ENCODE measurements around the gene UNC5C. TPM values are rescaled to one million over a fixed set of nuclear protein-coding genes. Genes with fewer than 3 reads are reported as not detected.

The UNC5C gene
- total RNA-seq, 1 experiment from 2014 or later, result not detected

- H3K4me1 Mint-ChIP-seq (ENCODE audit: insufficient read depth, unreplicated experiment), result no peaks in the 10 kb centered on the region
- H3K27me3 Mint-ChIP-seq (ENCODE audit: insufficient read depth, unreplicated experiment), result no peaks in the 10 kb centered on the region
- intact Hi-C loops (cut with micrococcal nuclease), result no loop called here
- H3K9me3 Mint-ChIP-seq (ENCODE audit: unreplicated experiment), result no peaks in the 10 kb centered on the region
- no peaks in the 10 kb centered on the region for H3K36me3 Mint-ChIP-seq (ENCODE audit: insufficient read depth, unreplicated experiment)
- no TSS peak for BruUV-seq (replicated peaks)
- ChIA-PET POLR2A (no interaction called here), CTCF (interaction anchor here (0.6 kb wide), 3 partner anchors 364 to 1106 kb away, joined by 3 read pairs; no protein-coding TSS in a partner anchor)
- no peak overlapping the region for H3K27ac Mint-ChIP-seq (ENCODE audit: low read depth, unreplicated experiment)
- no peak for DNase-seq (ENCODE audit: unreplicated experiment)
- no peak overlapping the region for H3K4me3 Mint-ChIP-seq (ENCODE audit: unreplicated experiment)
- TF ChIP-seq, protein P1, sequence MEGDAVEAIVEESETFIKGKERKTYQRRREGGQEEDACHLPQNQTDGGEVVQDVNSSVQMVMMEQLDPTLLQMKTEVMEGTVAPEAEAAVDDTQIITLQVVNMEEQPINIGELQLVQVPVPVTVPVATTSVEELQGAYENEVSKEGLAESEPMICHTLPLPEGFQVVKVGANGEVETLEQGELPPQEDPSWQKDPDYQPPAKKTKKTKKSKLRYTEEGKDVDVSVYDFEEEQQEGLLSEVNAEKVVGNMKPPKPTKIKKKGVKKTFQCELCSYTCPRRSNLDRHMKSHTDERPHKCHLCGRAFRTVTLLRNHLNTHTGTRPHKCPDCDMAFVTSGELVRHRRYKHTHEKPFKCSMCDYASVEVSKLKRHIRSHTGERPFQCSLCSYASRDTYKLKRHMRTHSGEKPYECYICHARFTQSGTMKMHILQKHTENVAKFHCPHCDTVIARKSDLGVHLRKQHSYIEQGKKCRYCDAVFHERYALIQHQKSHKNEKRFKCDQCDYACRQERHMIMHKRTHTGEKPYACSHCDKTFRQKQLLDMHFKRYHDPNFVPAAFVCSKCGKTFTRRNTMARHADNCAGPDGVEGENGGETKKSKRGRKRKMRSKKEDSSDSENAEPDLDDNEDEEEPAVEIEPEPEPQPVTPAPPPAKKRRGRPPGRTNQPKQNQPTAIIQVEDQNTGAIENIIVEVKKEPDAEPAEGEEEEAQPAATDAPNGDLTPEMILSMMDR (IDR thresholded peaks at IDR 0.05; ENCODE audit: unreplicated experiment), result no peak
These were observed 18.8 kb downstream of the UNC5C start for GRCh38 chr4:95529946-95530345.

GRCh38 chr4:95528388-95528948, 20.3 kb downstream of the UNC5C start:
- H3K27ac Mint-ChIP-seq (ENCODE audit: low read depth, unreplicated experiment), result no peak overlapping the region
- DNase-seq (ENCODE audit: unreplicated experiment), result no peak
- H3K36me3 Mint-ChIP-seq (ENCODE audit: insufficient read depth, unreplicated experiment), result no peaks in the 10 kb centered on the region
- intact Hi-C loops (cut with micrococcal nuclease), result no loop called here
- POLR2A ChIA-PET, result interaction anchor here (1.2 kb wide), 1 partner anchor 14 kb away, joined by 3 read pairs; no protein-coding TSS in a partner anchor
- TF ChIP-seq, protein P1 (IDR thresholded peaks at IDR 0.05; ENCODE audit: unreplicated experiment), result no peak
- H3K27me3 Mint-ChIP-seq (ENCODE audit: insufficient read depth, unreplicated experiment), result no peaks in the 10 kb centered on the region
- H3K4me1 Mint-ChIP-seq (ENCODE audit: insufficient read depth, unreplicated experiment), result no peaks in the 10 kb centered on the region
- H3K4me3 Mint-ChIP-seq (ENCODE audit: unreplicated experiment), result no peak overlapping the region
- no TSS peak for BruUV-seq (replicated peaks)
- CTCF ChIA-PET, result interaction anchor here (0.6 to 0.7 kb wide), 2 partner anchors 361 to 442 kb away, joined by 3 to 4 read pairs; no protein-coding TSS in a partner anchor
- H3K9me3 Mint-ChIP-seq (ENCODE audit: unreplicated experiment), result no peaks in the 10 kb centered on the region

DNA sequence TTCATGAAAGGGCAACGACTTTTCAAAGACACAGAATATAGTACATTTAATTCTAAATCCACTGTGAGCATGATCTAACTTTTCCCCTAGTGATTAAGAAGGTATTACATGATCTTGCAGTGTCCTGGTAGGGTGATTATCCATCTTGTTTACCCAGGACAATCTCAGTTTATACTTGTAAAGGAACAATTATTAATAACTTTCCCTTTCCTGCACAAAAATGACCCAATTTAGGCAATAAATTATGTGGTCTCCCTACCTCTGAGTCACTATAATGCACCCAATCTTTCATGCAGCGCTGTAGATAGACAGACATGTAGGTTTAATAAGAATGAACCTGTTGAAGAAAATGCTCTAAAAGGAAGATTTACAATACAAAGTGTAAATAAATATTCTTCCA, 22.7 kb downstream of the UNC5C start:
- BruUV-seq (replicated peaks), result no TSS peak

GRCh38 chr4:95524729-95525128, 24.0 kb downstream of the UNC5C start:
- POLR2A ChIA-PET, result no interaction called here

More for the DNA sequence above, 22.7 kb downstream of the UNC5C start:
- POLR2A ChIA-PET, result no interaction called here
- H3K9me3 Mint-ChIP-seq (ENCODE audit: unreplicated experiment), result no peaks in the 10 kb centered on the region
- H3K36me3 Mint-ChIP-seq (ENCODE audit: insufficient read depth, unreplicated experiment), result no peaks in the 10 kb centered on the region
- no peaks in the 10 kb centered on the region for H3K4me1 Mint-ChIP-seq (ENCODE audit: insufficient read depth, unreplicated experiment)
- H3K4me3 Mint-ChIP-seq (ENCODE audit: unreplicated experiment), result no peak overlapping the region
- CTCF ChIA-PET, result no interaction called here
- H3K27ac Mint-ChIP-seq (ENCODE audit: low read depth, unreplicated experiment), result no peak overlapping the region
- H3K27me3 Mint-ChIP-seq (ENCODE audit: insufficient read depth, unreplicated experiment), result no peaks in the 10 kb centered on the region
- intact Hi-C loops (cut with micrococcal nuclease), result no loop called here
- DNase-seq (ENCODE audit: unreplicated experiment), result no peak
- TF ChIP-seq, protein P1 (IDR thresholded peaks at IDR 0.05; ENCODE audit: unreplicated experiment), result no peak

More at GRCh38 chr4:95524729-95525128, 24.0 kb downstream of the UNC5C start:
- Mint-ChIP-seq H3K9me3 (ENCODE audit: unreplicated experiment) (no peaks in the 10 kb centered on the region), H3K4me1 (ENCODE audit: insufficient read depth, unreplicated experiment) (no peaks in the 10 kb centered on the region), H3K4me3 (ENCODE audit: unreplicated experiment) (no peak overlapping the region), H3K36me3 (ENCODE audit: insufficient read depth, unreplicated experiment) (no peaks in the 10 kb centered on the region), H3K27me3 (ENCODE audit: insufficient read depth, unreplicated experiment) (no peaks in the 10 kb centered on the region), H3K27ac (ENCODE audit: low read depth, unreplicated experiment) (no peak overlapping the region)
- CTCF ChIA-PET, result interaction anchor here (0.8 kb wide), 1 partner anchor 15 kb away, joined by 4 read pairs; no protein-coding TSS in a partner anchor
- no peak for DNase-seq (ENCODE audit: unreplicated experiment)
- BruUV-seq (replicated peaks), result no TSS peak
- intact Hi-C loops (cut with micrococcal nuclease), result no loop called here
- TF ChIP-seq, protein P1 (IDR thresholded peaks at IDR 0.05; ENCODE audit: unreplicated experiment), result no peak
